GM19463 (cell line): ENCODE results near the gene ZNHIT2.

Experiments
- ATAC-seq: cut with Tn5 transposase; IDR thresholded peaks from one replicate; pipeline ENCODE4 v1.9.1; 2021; ENCODE audit warnings: mild to moderate bottlenecking, moderate library complexity; ENCODE audit not compliant: unreplicated experiment

The ZNHIT2 gene

GRCh38 chr11:65134952-65135632 is 17.6 kb upstream of the ZNHIT2 start:
- peak; percentile 61 for ATAC-seq

GRCh38 chr11:65134240-65134951 is 16.9 kb upstream of the ZNHIT2 start, which contains the start of gene SYVN1:
SYVN1 (minus strand) TSS chr11:65134519; CDS start chr11:65133601, 918 bp downstream.
- peak; percentile 55 for ATAC-seq

- no peak for ATAC-seq
These were observed 16.2 kb upstream of the ZNHIT2 start for GRCh38 chr11:65133724-65134123.

- no peak for ATAC-seq
These were observed 15.6 kb upstream of the ZNHIT2 start for GRCh38 chr11:65132988-65133700.

GRCh38 chr11:65132238-65132987 is 14.9 kb upstream of the ZNHIT2 start:
- peak; percentile 33 for ATAC-seq

GRCh38 chr11:65131895-65132237 is 14.4 kb upstream of the ZNHIT2 start:
- no peak for ATAC-seq

- ATAC-seq = no peak
These were observed 13.9 kb upstream of the ZNHIT2 start for GRCh38 chr11:65131417-65131776.

GRCh38 chr11:65130631-65131416 is 13.3 kb upstream of the ZNHIT2 start:
- ATAC-seq = no peak

- no peak for ATAC-seq
These were observed 12.3 kb upstream of the ZNHIT2 start for GRCh38 chr11:65129649-65130441.

GRCh38 chr11:65128182-65129145 is 11.0 kb upstream of the ZNHIT2 start:
- no peak for ATAC-seq

GRCh38 chr11:65127473-65128181 is 10.1 kb upstream of the ZNHIT2 start:
- no peak for ATAC-seq

- ATAC-seq = no peak
These were observed 9.2 kb upstream of the ZNHIT2 start for GRCh38 chr11:65126624-65127274.

GRCh38 chr11:65125197-65126056 is 7.9 kb upstream of the ZNHIT2 start:
- no peak for ATAC-seq

GRCh38 chr11:65124480-65125196 is 7.1 kb upstream of the ZNHIT2 start:
- ATAC-seq = no peak

GRCh38 chr11:65121865-65122696 is 4.6 kb upstream of the ZNHIT2 start, which contains the start of the genes FAU and MRPL49:
FAU (minus strand) TSS chr11:65122134; CDS start chr11:65121813, 321 bp downstream.
MRPL49 (plus strand) TSS chr11:65122321; CDS start chr11:65122347, 26 bp downstream.
- ATAC-seq = peak; percentile 75
